Fibroblast of peridontal ligament (primary cell): Measurements from ENCODE around the gene DOCK1.

ENCODE experiments used
- DNase-seq: peaks from one replicate; pipeline ENCODE4 v3.0.0-alpha.2; 2010; ENCODE audit errors: extremely low read depth

The DOCK1 gene

GRCh38 chr10:127399668-127400067 lies 494.4 kb downstream of the DOCK1 start:
- no peak for DNase-seq

- no peak for DNase-seq
Measured at GRCh38 chr10:127400216-127400615, 495.0 kb downstream of the DOCK1 start.

GRCh38 chr10:127402596-127403409 lies 497.6 kb downstream of the DOCK1 start:
- peak; percentile 54 for DNase-seq

- DNase-seq = peak; percentile 75
Measured at GRCh38 chr10:127405221-127405620, 500.0 kb downstream of the DOCK1 start.

- DNase-seq = no peak
Measured at GRCh38 chr10:127406018-127406550, 500.9 kb downstream of the DOCK1 start.

GRCh38 chr10:127407551-127407950 lies 502.3 kb downstream of the DOCK1 start:
- no peak for DNase-seq

- DNase-seq = no peak
Measured at GRCh38 chr10:127408112-127408710, 503.0 kb downstream of the DOCK1 start.

GRCh38 chr10:127408733-127409132 lies 503.5 kb downstream of the DOCK1 start:
- peak; percentile 68 for DNase-seq

GRCh38 chr10:127410030-127410429 lies 504.8 kb downstream of the DOCK1 start:
- no peak for DNase-seq

- no peak for DNase-seq
Measured at GRCh38 chr10:127411062-127411461, 505.8 kb downstream of the DOCK1 start.

- no peak for DNase-seq
Measured at GRCh38 chr10:127413326-127413725, 508.1 kb downstream of the DOCK1 start.

- DNase-seq = no peak
Measured at GRCh38 chr10:127414024-127414423, 508.8 kb downstream of the DOCK1 start.

GRCh38 chr10:127415116-127415515 lies 509.9 kb downstream of the DOCK1 start:
- DNase-seq = no peak

- no peak for DNase-seq
Measured at GRCh38 chr10:127415901-127416581, 510.8 kb downstream of the DOCK1 start.

- no peak for DNase-seq
Measured at GRCh38 chr10:127417031-127417430, 511.8 kb downstream of the DOCK1 start.

GRCh38 chr10:127417686-127418401 lies 512.6 kb downstream of the DOCK1 start:
- no peak for DNase-seq

- no peak for DNase-seq
Measured at GRCh38 chr10:127418536-127419168, 513.4 kb downstream of the DOCK1 start.

- no peak for DNase-seq
Measured at GRCh38 chr10:127420138-127420684, 515.0 kb downstream of the DOCK1 start.

- DNase-seq = no peak
Measured at GRCh38 chr10:127423218-127423915, 518.1 kb downstream of the DOCK1 start.

GRCh38 chr10:127424594-127425264 lies 519.5 kb downstream of the DOCK1 start:
- DNase-seq = peak; percentile 13
